Activated naive CD8-positive, alpha-beta T cell treated with anti-CD3 and anti-CD28 coated beads, Interleukin-2, amount 50 U/mL, for 24 hours (primary cell): ENCODE measurements around the gene OR8B3.

Experiments used
- ATAC-seq: fragments of 150-1000 bp; cut with Tn5 transposase; one replicate; pipeline ENCODE4 v1.10.0; 2021
- DNase-seq: peaks from one replicate; pipeline ENCODE4 v3.0.0; 2021
- H3K27ac Mint-ChIP-seq: one replicate; pipeline ENCODE4 v1.8.0; 2021; ENCODE audit warnings: mild to moderate bottlenecking, mixed read lengths
- H3K27me3 Mint-ChIP-seq: one replicate; pipeline ENCODE4 v1.8.0; 2021; ENCODE audit warnings: mixed read lengths
- H3K36me3 Mint-ChIP-seq: one replicate; pipeline ENCODE4 v1.8.0; 2021; ENCODE audit warnings: low read depth, mixed read lengths
- H3K4me1 Mint-ChIP-seq: one replicate; pipeline ENCODE4 v1.8.0; 2021; ENCODE audit warnings: mixed read lengths
- H3K4me3 Mint-ChIP-seq: one replicate; pipeline ENCODE4 v1.8.0; 2021; ENCODE audit warnings: mild to moderate bottlenecking, moderate library complexity, mixed read lengths
- H3K9me3 Mint-ChIP-seq: one replicate; pipeline ENCODE4 v1.8.0; 2021; ENCODE audit warnings: mixed read lengths

Gene OR8B3, protein sequence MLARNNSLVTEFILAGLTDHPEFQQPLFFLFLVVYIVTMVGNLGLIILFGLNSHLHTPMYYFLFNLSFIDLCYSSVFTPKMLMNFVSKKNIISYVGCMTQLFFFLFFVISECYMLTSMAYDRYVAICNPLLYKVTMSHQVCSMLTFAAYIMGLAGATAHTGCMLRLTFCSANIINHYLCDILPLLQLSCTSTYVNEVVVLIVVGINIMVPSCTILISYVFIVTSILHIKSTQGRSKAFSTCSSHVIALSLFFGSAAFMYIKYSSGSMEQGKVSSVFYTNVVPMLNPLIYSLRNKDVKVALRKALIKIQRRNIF

DNA sequence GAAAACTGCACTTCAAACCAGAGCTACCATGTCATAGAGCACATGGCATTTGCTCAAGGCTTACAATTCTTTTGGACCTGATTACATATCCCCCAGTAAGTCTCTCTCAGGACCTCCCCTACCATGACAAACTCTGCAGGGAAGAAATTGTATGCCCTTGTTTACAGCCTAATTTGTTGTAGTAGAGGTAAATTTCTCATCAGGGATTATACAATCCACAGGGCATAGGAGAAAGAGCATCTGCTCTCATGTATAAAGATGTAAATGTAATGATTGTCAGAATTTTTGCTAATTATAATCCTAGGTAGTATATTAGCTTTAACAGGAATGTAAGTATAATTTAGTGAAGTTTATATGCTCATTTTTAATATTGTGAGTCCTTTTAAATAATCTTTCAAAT lies at the start of gene OR8B3:
OR8B3 (minus strand) TSS at position 101 of the 400 bp plus-strand sequence. CDS start 1,673 bp downstream, outside the sequence.
- H3K36me3 Mint-ChIP-seq, result peaks cover 2% of the 10 kb centered on the region
- no peak for DNase-seq
- no peaks in the 10 kb centered on the region for H3K9me3 Mint-ChIP-seq
- no peaks in the 10 kb centered on the region for H3K4me1 Mint-ChIP-seq
- no peak for ATAC-seq
- H3K4me3 Mint-ChIP-seq, result no peak within 1 kb of the TSS
- no peak within 1 kb of the TSS for H3K27ac Mint-ChIP-seq
- H3K27me3 Mint-ChIP-seq, result no peaks in the 10 kb centered on the region

- Mint-ChIP-seq H3K4me1 (no peaks in the 10 kb centered on the region), H3K4me3 (no peak overlapping the region), H3K9me3 (peaks cover 6% of the 10 kb centered on the region), H3K36me3 (no peaks in the 10 kb centered on the region), H3K27me3 (peaks cover 6% of the 10 kb centered on the region), H3K27ac (no peak overlapping the region)
- no peak for ATAC-seq
- no peak for DNase-seq
Observed at GRCh38 chr11:124446916-124447315, 48.1 kb upstream of the OR8B3 start.

- Mint-ChIP-seq H3K4me3 (no peak within 1 kb of the TSS), H3K4me1 (no peaks in the 10 kb centered on the region), H3K9me3 (no peaks in the 10 kb centered on the region), H3K36me3 (no peaks in the 10 kb centered on the region), H3K27ac (no peak within 1 kb of the TSS), H3K27me3 (peaks cover 4% of the 10 kb centered on the region)
- DNase-seq (no peak), ATAC-seq (no peak)
Observed at GRCh38 chr11:124445646-124446150, 46.9 kb upstream of the OR8B3 start, which contains the start of gene OR8B8. TSS of gene OR8B8 (minus strand) at chr11:124445696. CDS start at chr11:124441085, 4,611 bp downstream.

DNA sequence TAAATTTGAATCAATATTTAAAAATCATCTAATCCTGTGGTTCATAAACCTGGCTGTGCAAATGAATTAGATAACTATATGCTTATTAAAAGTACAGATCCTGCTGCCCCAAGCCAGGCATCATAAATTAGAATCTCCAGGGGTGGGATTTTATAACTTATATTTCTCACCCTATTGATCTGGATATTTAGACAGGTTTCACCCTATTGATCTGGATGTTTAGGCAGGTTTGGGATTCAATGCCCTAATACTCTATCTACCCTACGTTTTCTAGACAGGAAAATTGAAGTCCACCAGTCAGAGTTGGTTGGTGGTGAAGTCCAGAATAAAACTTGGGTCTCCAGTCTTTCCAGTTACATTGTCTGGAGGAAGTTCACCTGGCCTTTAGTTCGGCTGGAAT lies 44.0 kb upstream of the OR8B3 start:
- H3K9me3 Mint-ChIP-seq, result no peaks in the 10 kb centered on the region
- no peaks in the 10 kb centered on the region for H3K36me3 Mint-ChIP-seq
- no peaks in the 10 kb centered on the region for H3K4me1 Mint-ChIP-seq
- ATAC-seq (no peak), DNase-seq (no peak)
- H3K4me3 Mint-ChIP-seq, result no peak overlapping the region
- H3K27ac Mint-ChIP-seq, result no peak overlapping the region
- H3K27me3 Mint-ChIP-seq, result peaks cover 6% of the 10 kb centered on the region

DNA sequence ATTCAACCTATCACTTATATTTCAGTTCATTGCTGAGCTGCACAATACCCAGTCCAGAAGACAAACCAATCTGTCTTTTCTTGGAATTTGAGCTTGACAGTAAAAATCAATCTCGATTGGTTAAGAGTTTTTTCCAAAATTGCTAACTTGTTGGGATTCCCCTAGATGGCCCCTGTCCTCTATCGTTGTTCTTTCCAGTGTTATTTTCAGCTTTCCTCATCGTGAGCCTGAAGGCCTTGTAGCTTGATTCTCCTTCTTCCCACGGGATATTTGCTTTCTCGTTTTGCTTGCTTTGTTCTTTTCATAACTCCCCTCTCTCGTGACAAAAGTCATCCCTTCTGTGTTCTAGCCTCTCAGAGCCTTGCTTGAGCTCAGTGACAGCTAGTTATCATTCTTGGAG lies 43.6 kb upstream of the OR8B3 start:
- Mint-ChIP-seq H3K27me3 (peaks cover 6% of the 10 kb centered on the region), H3K4me1 (no peaks in the 10 kb centered on the region), H3K27ac (no peak overlapping the region), H3K36me3 (no peaks in the 10 kb centered on the region), H3K9me3 (no peaks in the 10 kb centered on the region), H3K4me3 (no peak overlapping the region)
- ATAC-seq, result no peak
- DNase-seq, result no peak

- H3K36me3 Mint-ChIP-seq, result no peaks in the 10 kb centered on the region
- ATAC-seq, result no peak
- no peak overlapping the region for H3K4me3 Mint-ChIP-seq
- H3K27ac Mint-ChIP-seq, result no peak overlapping the region
- no peak for DNase-seq
- no peaks in the 10 kb centered on the region for H3K4me1 Mint-ChIP-seq
- H3K27me3 Mint-ChIP-seq, result peaks cover 7% of the 10 kb centered on the region
- H3K9me3 Mint-ChIP-seq, result no peaks in the 10 kb centered on the region
Observed at GRCh38 chr11:124441519-124441918, 42.7 kb upstream of the OR8B3 start.

- H3K9me3 Mint-ChIP-seq, result no peaks in the 10 kb centered on the region
- ATAC-seq, result no peak
- no peaks in the 10 kb centered on the region for H3K4me1 Mint-ChIP-seq
- DNase-seq, result no peak
- peaks cover 7% of the 10 kb centered on the region for H3K27me3 Mint-ChIP-seq
- no peaks in the 10 kb centered on the region for H3K36me3 Mint-ChIP-seq
- no peak overlapping the region for H3K27ac Mint-ChIP-seq
- no peak overlapping the region for H3K4me3 Mint-ChIP-seq
Observed at GRCh38 chr11:124441081-124441480, 42.3 kb upstream of the OR8B3 start.

GRCh38 chr11:124440608-124441007 lies 41.8 kb upstream of the OR8B3 start:
- Mint-ChIP-seq H3K36me3 (no peaks in the 10 kb centered on the region), H3K4me1 (no peaks in the 10 kb centered on the region), H3K27me3 (peaks cover 7% of the 10 kb centered on the region), H3K4me3 (no peak overlapping the region), H3K27ac (no peak overlapping the region), H3K9me3 (no peaks in the 10 kb centered on the region)
- DNase-seq, result no peak
- no peak for ATAC-seq

- Mint-ChIP-seq H3K27ac (no peak overlapping the region), H3K9me3 (peaks cover 3% of the 10 kb centered on the region), H3K36me3 (no peaks in the 10 kb centered on the region), H3K4me3 (no peak overlapping the region), H3K4me1 (no peaks in the 10 kb centered on the region), H3K27me3 (peaks cover 8% of the 10 kb centered on the region)
- ATAC-seq, result no peak
- DNase-seq, result no peak
Observed at GRCh38 chr11:124434699-124435098, 35.9 kb upstream of the OR8B3 start.

DNA sequence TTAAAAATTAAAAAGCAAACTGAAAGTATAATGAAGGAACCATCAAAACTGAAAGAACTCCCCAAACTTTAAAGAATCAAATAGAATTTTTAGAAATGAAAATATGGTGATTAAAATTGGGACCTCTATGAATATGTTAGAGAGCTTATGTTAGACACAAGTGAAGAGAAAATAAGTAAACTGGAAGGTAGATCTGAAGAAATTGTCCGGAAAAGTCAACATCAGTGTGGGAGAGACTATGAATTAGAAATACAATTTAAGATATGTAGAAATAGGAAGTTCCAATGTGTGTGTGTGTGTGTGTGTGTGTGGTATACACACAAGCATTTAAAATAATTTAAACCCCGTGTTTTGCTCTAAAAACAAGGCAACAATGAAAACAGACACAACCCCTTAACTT lies 30.8 kb upstream of the OR8B3 start:
- H3K27me3 Mint-ChIP-seq, result peaks cover 1% of the 10 kb centered on the region
- peaks cover 12% of the 10 kb centered on the region for H3K9me3 Mint-ChIP-seq

GRCh38 chr11:124424384-124424921 lies 25.6 kb upstream of the OR8B3 start, which contains the start of gene OR8B4:
TSS of gene OR8B4 (minus strand) at chr11:124424871. CDS start at chr11:124424871, 0 bp downstream.
- peaks cover 7% of the 10 kb centered on the region for H3K9me3 Mint-ChIP-seq
- no peaks in the 10 kb centered on the region for H3K4me1 Mint-ChIP-seq
- no peak within 1 kb of the TSS for H3K4me3 Mint-ChIP-seq
- DNase-seq, result no peak
- H3K36me3 Mint-ChIP-seq, result no peaks in the 10 kb centered on the region
- H3K27me3 Mint-ChIP-seq, result peaks cover 12% of the 10 kb centered on the region
- ATAC-seq, result no peak
- H3K27ac Mint-ChIP-seq, result no peak within 1 kb of the TSS

More for the DNA sequence above, 30.8 kb upstream of the OR8B3 start:
- ATAC-seq (no peak), DNase-seq (no peak)
- H3K4me3 Mint-ChIP-seq, result no peak overlapping the region
- no peaks in the 10 kb centered on the region for H3K4me1 Mint-ChIP-seq
- no peak overlapping the region for H3K27ac Mint-ChIP-seq
- no peaks in the 10 kb centered on the region for H3K36me3 Mint-ChIP-seq

- no peak for DNase-seq
- H3K36me3 Mint-ChIP-seq, result no peaks in the 10 kb centered on the region
- H3K9me3 Mint-ChIP-seq, result no peaks in the 10 kb centered on the region
- peaks cover 22% of the 10 kb centered on the region for H3K27me3 Mint-ChIP-seq
- no peak for ATAC-seq
- no peaks in the 10 kb centered on the region for H3K4me1 Mint-ChIP-seq
- H3K4me3 Mint-ChIP-seq, result no peak overlapping the region
- H3K27ac Mint-ChIP-seq, result no peak overlapping the region
Observed at GRCh38 chr11:124421043-124421442, 22.2 kb upstream of the OR8B3 start.

DNA sequence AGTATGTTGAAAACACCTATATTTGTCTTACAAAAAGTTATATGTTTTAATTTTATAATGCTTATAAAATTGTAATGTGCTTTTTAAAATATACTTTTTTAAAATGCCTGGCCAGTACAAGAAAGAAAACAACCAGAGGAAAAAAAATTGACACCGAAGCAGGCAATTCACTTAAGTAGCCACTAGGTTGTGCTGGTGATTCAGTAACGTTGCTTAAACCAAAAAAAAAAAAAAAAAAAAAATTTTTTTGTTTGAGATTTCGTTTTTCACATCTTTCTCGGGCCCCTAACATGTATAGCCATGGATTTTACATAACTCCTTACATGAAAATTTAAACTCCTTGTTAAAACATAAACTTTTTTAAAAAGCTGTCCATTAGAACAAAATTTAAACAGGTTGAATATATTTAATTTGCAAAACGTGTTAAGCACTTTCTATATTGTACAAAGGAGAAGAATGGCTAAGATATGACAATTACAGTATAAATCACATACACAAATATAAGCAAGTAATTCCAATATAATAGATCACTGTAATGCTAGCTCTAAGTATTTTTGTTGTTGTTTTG lies 16.6 kb upstream of the OR8B3 start:
- Mint-ChIP-seq H3K4me3 (no peak overlapping the region), H3K27me3 (peaks cover 20% of the 10 kb centered on the region), H3K4me1 (no peaks in the 10 kb centered on the region), H3K27ac (no peak overlapping the region), H3K9me3 (no peaks in the 10 kb centered on the region), H3K36me3 (no peaks in the 10 kb centered on the region)
- ATAC-seq, result no peak
- no peak for DNase-seq

- H3K27ac Mint-ChIP-seq, result no peak overlapping the region
- H3K36me3 Mint-ChIP-seq, result no peaks in the 10 kb centered on the region
- ATAC-seq (no peak), DNase-seq (no peak)
- H3K4me1 Mint-ChIP-seq, result no peaks in the 10 kb centered on the region
- H3K27me3 Mint-ChIP-seq, result peaks cover 15% of the 10 kb centered on the region
- no peaks in the 10 kb centered on the region for H3K9me3 Mint-ChIP-seq
- no peak overlapping the region for H3K4me3 Mint-ChIP-seq
Observed at GRCh38 chr11:124409906-124410305, 11.1 kb upstream of the OR8B3 start.

- ATAC-seq, result no peak
- DNase-seq, result no peak
- Mint-ChIP-seq H3K27ac (no peak overlapping the region), H3K4me3 (no peak overlapping the region), H3K9me3 (no peaks in the 10 kb centered on the region), H3K4me1 (no peaks in the 10 kb centered on the region), H3K36me3 (peaks cover 2% of the 10 kb centered on the region), H3K27me3 (peaks cover 8% of the 10 kb centered on the region)
Observed at GRCh38 chr11:124405581-124405980, 6.8 kb upstream of the OR8B3 start.
